Activated T-cell treated with anti-CD3 and anti-CD28 coated beads, Interleukin-2, amount 50 U/mL, for 72 hours (primary cell): ENCODE data around the gene NDUFS1. TPM values are rescaled to one million over a fixed set of nuclear protein-coding genes. Genes with fewer than 3 reads are reported as not detected.
"Not testable (repeated sequence)": the region's sequence is repeated elsewhere in the genome, so short reads cannot be mapped to it uniquely, and the experiment has no call there.

Source experiments
- ATAC-seq, 2 donors: fragments of 150-1000 bp; cut with Tn5 transposase; replicated peaks in 1 of 2; 2 replicates each; pipeline ENCODE4 v1.10.0; 2021; ENCODE audit warnings: moderate library complexity in 2 of 2, mild to moderate bottlenecking in 1 of 2
- DNase-seq, 2 donors: peaks; one replicate each; pipeline ENCODE4 v3.0.0; 2021 to 2022; ENCODE audit warnings: mixed read lengths in 1 of 2
- H3K27ac Mint-ChIP-seq: one replicate; pipeline ENCODE4 v1.8.0; 2022; ENCODE audit warnings: mild to moderate bottlenecking, moderate library complexity, mixed read lengths
- H3K27me3 Mint-ChIP-seq: one replicate; pipeline ENCODE4 v1.8.0; 2022; ENCODE audit warnings: low read depth, mixed read lengths
- H3K36me3 Mint-ChIP-seq, 2 donors: one replicate each; pipeline ENCODE4 v1.8.0; 2022; ENCODE audit warnings: mixed read lengths in 2 of 2, mild to moderate bottlenecking in 1 of 2; ENCODE audit not compliant: insufficient read depth in 2 of 2
- H3K4me1 Mint-ChIP-seq: one replicate; pipeline ENCODE4 v1.8.0; 2022; ENCODE audit warnings: low read depth, mixed read lengths
- H3K4me3 Mint-ChIP-seq, 2 donors: one replicate each; pipeline ENCODE4 v1.8.0; 2022; ENCODE audit warnings: mild to moderate bottlenecking in 2 of 2, mixed read lengths in 2 of 2, moderate library complexity in 2 of 2
- H3K9me3 Mint-ChIP-seq, 2 donors: one replicate each; pipeline ENCODE4 v1.8.0; 2022; ENCODE audit warnings: mixed read lengths in 2 of 2
- total RNA-seq, 2 donors: library from RNA; stranded (reverse); gene quantifications; one replicate each; pipeline ENCODE4 v1.2.3, GENCODE V29; 2022

The NDUFS1 gene
- total RNA-seq, result 10 to 100 TPM; 72.2 to 90.2 TPM

- peaks cover 51% of the 10 kb centered on the region for H3K4me1 Mint-ChIP-seq
- no peaks in the 10 kb centered on the region for H3K27me3 Mint-ChIP-seq
- DNase-seq (peak; percentile 96 to 98), ATAC-seq (peak; percentile 90 to 92)
- peak within 1 kb of the TSS; percentile 97 to 99 for H3K4me3 Mint-ChIP-seq
- peaks cover 18 to 40% of the 10 kb centered on the region in 2 donors for H3K36me3 Mint-ChIP-seq
- peak within 1 kb of the TSS; percentile 97 for H3K27ac Mint-ChIP-seq
- no peaks in the 10 kb centered on the region for H3K9me3 Mint-ChIP-seq
Observed at GRCh38 chr2:206159346-206160124, at the start of gene NDUFS1, which contains the start of gene EEF1B2. Gene NDUFS1 (minus strand): TSS chr2:206159444. CDS start chr2:206153678, 5,766 bp downstream. Gene EEF1B2 (plus strand): TSS chr2:206159895. CDS start chr2:206159980, 85 bp downstream.

- H3K4me3 Mint-ChIP-seq, result no peak overlapping the region
- DNase-seq (no peak), ATAC-seq (no peak)
- no peak overlapping the region for H3K27ac Mint-ChIP-seq
- H3K4me1 Mint-ChIP-seq, result no peaks in the 10 kb centered on the region
- peaks cover 13% of the 10 kb centered on the region for H3K27me3 Mint-ChIP-seq
- H3K9me3 Mint-ChIP-seq, result no peaks in the 10 kb centered on the region
- H3K36me3 Mint-ChIP-seq, result no peaks in the 10 kb centered on the region
Observed at GRCh38 chr2:206208900-206209299, 49.7 kb upstream of the NDUFS1 start.

GRCh38 chr2:206207316-206207715, 48.1 kb upstream of the NDUFS1 start:
- H3K4me3 Mint-ChIP-seq, ATAC-seq, H3K36me3 Mint-ChIP-seq: not testable (repeated sequence)

GRCh38 chr2:206204710-206205109, 45.5 kb upstream of the NDUFS1 start:
- no peak for DNase-seq
- no peak overlapping the region for H3K27ac Mint-ChIP-seq
- H3K36me3 Mint-ChIP-seq, result no peaks in the 10 kb centered on the region
- H3K4me1 Mint-ChIP-seq, result no peaks in the 10 kb centered on the region
- H3K9me3 Mint-ChIP-seq, result no peaks in the 10 kb centered on the region
- no peak for ATAC-seq
- H3K4me3 Mint-ChIP-seq, result no peak overlapping the region
- H3K27me3 Mint-ChIP-seq, result peaks cover 16% of the 10 kb centered on the region

More at GRCh38 chr2:206207316-206207715, 48.1 kb upstream of the NDUFS1 start:
- H3K9me3 Mint-ChIP-seq, H3K4me1 Mint-ChIP-seq, DNase-seq, H3K27ac Mint-ChIP-seq, H3K27me3 Mint-ChIP-seq: not testable (repeated sequence)

GRCh38 chr2:206203331-206203730, 44.1 kb upstream of the NDUFS1 start:
- ATAC-seq (no peak), DNase-seq (no peak)
- Mint-ChIP-seq H3K27me3 (peaks cover 16% of the 10 kb centered on the region), H3K4me1 (no peaks in the 10 kb centered on the region), H3K4me3 (no peak overlapping the region), H3K9me3 (no peaks in the 10 kb centered on the region), H3K36me3 (no peaks in the 10 kb centered on the region), H3K27ac (no peak overlapping the region)

GRCh38 chr2:206202446-206202845, 43.2 kb upstream of the NDUFS1 start:
- peaks cover 16% of the 10 kb centered on the region for H3K27me3 Mint-ChIP-seq
- no peak overlapping the region for H3K4me3 Mint-ChIP-seq
- H3K36me3 Mint-ChIP-seq, result no peaks in the 10 kb centered on the region
- ATAC-seq (no peak), DNase-seq (no peak)
- H3K4me1 Mint-ChIP-seq, result no peaks in the 10 kb centered on the region
- no peaks in the 10 kb centered on the region for H3K9me3 Mint-ChIP-seq
- H3K27ac Mint-ChIP-seq, result no peak overlapping the region

GRCh38 chr2:206201075-206201848, 42.0 kb upstream of the NDUFS1 start:
- Mint-ChIP-seq H3K9me3 (no peaks in the 10 kb centered on the region), H3K4me1 (no peaks in the 10 kb centered on the region), H3K27me3 (peaks cover 16% of the 10 kb centered on the region), H3K36me3 (no peaks in the 10 kb centered on the region), H3K4me3 (no peak overlapping the region), H3K27ac (no peak overlapping the region)
- DNase-seq (no peak), ATAC-seq (no peak)

GRCh38 chr2:206198677-206199076, 39.4 kb upstream of the NDUFS1 start:
- H3K9me3 Mint-ChIP-seq, result no peaks in the 10 kb centered on the region
- no peaks in the 10 kb centered on the region for H3K36me3 Mint-ChIP-seq
- DNase-seq (no peak), ATAC-seq (no peak)
- peaks cover 18% of the 10 kb centered on the region for H3K27me3 Mint-ChIP-seq
- H3K4me1 Mint-ChIP-seq, result no peaks in the 10 kb centered on the region
- H3K27ac Mint-ChIP-seq, result no peak overlapping the region
- H3K4me3 Mint-ChIP-seq, result no peak overlapping the region

- no peak overlapping the region for H3K27ac Mint-ChIP-seq
- H3K27me3 Mint-ChIP-seq, result peaks cover 23% of the 10 kb centered on the region
Observed at GRCh38 chr2:206193671-206194357, 34.6 kb upstream of the NDUFS1 start.

GRCh38 chr2:206192157-206192556, 32.9 kb upstream of the NDUFS1 start:
- Mint-ChIP-seq H3K4me3 (no peak overlapping the region), H3K27ac (no peak overlapping the region), H3K9me3 (no peaks in the 10 kb centered on the region), H3K27me3 (peaks cover 25% of the 10 kb centered on the region), H3K4me1 (no peaks in the 10 kb centered on the region), H3K36me3 (no peaks in the 10 kb centered on the region)
- DNase-seq (no peak), ATAC-seq (no peak)

More at GRCh38 chr2:206193671-206194357, 34.6 kb upstream of the NDUFS1 start:
- no peak for DNase-seq
- no peak for ATAC-seq
- no peaks in the 10 kb centered on the region for H3K4me1 Mint-ChIP-seq
- no peaks in the 10 kb centered on the region for H3K9me3 Mint-ChIP-seq
- H3K4me3 Mint-ChIP-seq, result no peak overlapping the region
- no peaks in the 10 kb centered on the region for H3K36me3 Mint-ChIP-seq

- ATAC-seq (no peak), DNase-seq (no peak)
- no peaks in the 10 kb centered on the region for H3K4me1 Mint-ChIP-seq
- H3K4me3 Mint-ChIP-seq, result no peak overlapping the region
- H3K27me3 Mint-ChIP-seq, result peaks cover 25% of the 10 kb centered on the region
- H3K36me3 Mint-ChIP-seq, result no peaks in the 10 kb centered on the region
- H3K27ac Mint-ChIP-seq, result no peak overlapping the region
- no peaks in the 10 kb centered on the region for H3K9me3 Mint-ChIP-seq
Observed at GRCh38 chr2:206190689-206191088, 31.4 kb upstream of the NDUFS1 start.

GRCh38 chr2:206190111-206190510, 30.9 kb upstream of the NDUFS1 start:
- Mint-ChIP-seq H3K27me3 (peaks cover 25% of the 10 kb centered on the region), H3K4me1 (no peaks in the 10 kb centered on the region)
- no peak for ATAC-seq

GRCh38 chr2:206189691-206190090, 30.4 kb upstream of the NDUFS1 start:
- Mint-ChIP-seq H3K4me3 (no peak overlapping the region), H3K27ac (no peak overlapping the region)

More at GRCh38 chr2:206190111-206190510, 30.9 kb upstream of the NDUFS1 start:
- Mint-ChIP-seq H3K36me3 (no peaks in the 10 kb centered on the region), H3K4me3 (no peak overlapping the region), H3K27ac (no peak overlapping the region), H3K9me3 (no peaks in the 10 kb centered on the region)
- no peak for DNase-seq

More at GRCh38 chr2:206189691-206190090, 30.4 kb upstream of the NDUFS1 start:
- DNase-seq, result no peak
- H3K27me3 Mint-ChIP-seq, result peaks cover 25% of the 10 kb centered on the region
- H3K9me3 Mint-ChIP-seq, result no peaks in the 10 kb centered on the region
- ATAC-seq, result no peak
- no peaks in the 10 kb centered on the region for H3K36me3 Mint-ChIP-seq
- H3K4me1 Mint-ChIP-seq, result no peaks in the 10 kb centered on the region
